Measurements from ENCODE around the gene KIF6. TPM values are rescaled to one million over a fixed set of nuclear protein-coding genes. Genes with fewer than 3 reads are reported as not detected.

Gene KIF6
- total RNA-seq, 1 donor from 2014 or later: 1.5 TPM

GRCh38 chr6:39377539-39377950, 347.7 kb downstream of the KIF6 start:
- H3K27ac Mint-ChIP-seq (ENCODE audit: unreplicated experiment): peak overlapping the region; percentile 96
- no peaks in the 10 kb centered on the region for H3K36me3 Mint-ChIP-seq (ENCODE audit: low read depth)
- peak; percentile 61 for DNase-seq (ENCODE audit: low read depth, low spot score)
- peak; percentile 76 for TF ChIP-seq CTCF (conservative IDR thresholded peaks at IDR 0.05)
- H3K9me3 Mint-ChIP-seq: peaks cover 4% of the 10 kb centered on the region
- peaks cover 15% of the 10 kb centered on the region for H3K4me1 Mint-ChIP-seq
- no peaks in the 10 kb centered on the region for H3K27me3 Mint-ChIP-seq (ENCODE audit: low read depth)
- H3K4me3 Mint-ChIP-seq: no peak overlapping the region

- Mint-ChIP-seq H3K4me1 (peaks cover 10% of the 10 kb centered on the region), H3K27ac (ENCODE audit: unreplicated experiment) (no peak overlapping the region), H3K36me3 (ENCODE audit: low read depth) (no peaks in the 10 kb centered on the region), H3K4me3 (no peak overlapping the region), H3K27me3 (ENCODE audit: low read depth) (no peaks in the 10 kb centered on the region), H3K9me3 (no peaks in the 10 kb centered on the region)
- TF ChIP-seq CTCF (conservative IDR thresholded peaks at IDR 0.05): no peak
- DNase-seq (ENCODE audit: low read depth, low spot score): no peak
Observed at GRCh38 chr6:39375405-39375804, 349.8 kb downstream of the KIF6 start.

- no peak overlapping the region for H3K4me3 Mint-ChIP-seq
- no peak overlapping the region for H3K27ac Mint-ChIP-seq (ENCODE audit: unreplicated experiment)
- no peaks in the 10 kb centered on the region for H3K9me3 Mint-ChIP-seq
- no peaks in the 10 kb centered on the region for H3K36me3 Mint-ChIP-seq (ENCODE audit: low read depth)
- no peaks in the 10 kb centered on the region for H3K27me3 Mint-ChIP-seq (ENCODE audit: low read depth)
- no peak for TF ChIP-seq CTCF (conservative IDR thresholded peaks at IDR 0.05)
- H3K4me1 Mint-ChIP-seq: peaks cover 18% of the 10 kb centered on the region
- no peak for DNase-seq (ENCODE audit: low read depth, low spot score)
Observed at GRCh38 chr6:39370390-39370789, 354.8 kb downstream of the KIF6 start.

- H3K4me3 Mint-ChIP-seq: no peak overlapping the region
- no peak for DNase-seq (ENCODE audit: low read depth, low spot score)
- H3K27ac Mint-ChIP-seq (ENCODE audit: unreplicated experiment): no peak overlapping the region
- H3K36me3 Mint-ChIP-seq (ENCODE audit: low read depth): no peaks in the 10 kb centered on the region
- peak; percentile 17 for TF ChIP-seq CTCF (conservative IDR thresholded peaks at IDR 0.05)
- H3K9me3 Mint-ChIP-seq: no peaks in the 10 kb centered on the region
- H3K27me3 Mint-ChIP-seq (ENCODE audit: low read depth): no peaks in the 10 kb centered on the region
- peaks cover 18% of the 10 kb centered on the region for H3K4me1 Mint-ChIP-seq
Observed at GRCh38 chr6:39369987-39370386, 355.2 kb downstream of the KIF6 start.

- Mint-ChIP-seq H3K4me1 (peaks cover 21% of the 10 kb centered on the region), H3K27me3 (ENCODE audit: low read depth) (no peaks in the 10 kb centered on the region), H3K36me3 (ENCODE audit: low read depth) (no peaks in the 10 kb centered on the region), H3K27ac (ENCODE audit: unreplicated experiment) (no peak overlapping the region), H3K4me3 (no peak overlapping the region), H3K9me3 (no peaks in the 10 kb centered on the region)
- TF ChIP-seq CTCF (conservative IDR thresholded peaks at IDR 0.05): no peak
- no peak for DNase-seq (ENCODE audit: low read depth, low spot score)
Observed at GRCh38 chr6:39367700-39368099, 357.5 kb downstream of the KIF6 start.
